SJSA1 (cell line): Measurements from ENCODE around the gene TFPT. TPM values are rescaled to one million over a fixed set of nuclear protein-coding genes. Genes with fewer than 3 reads are reported as not detected.

Experiments used
- total RNA-seq: library from RNA; depleted of rRNA; stranded (reverse); fragments of >200 nt; shearing (Covaris generic); gene quantifications from 2 replicates; pipeline ENCODE4 v1.2.3, GENCODE V29; 2014; rRNA removed

Gene TFPT
- total RNA-seq, 1 experiment from 2014 or later, result 31.7 TPM

Other genes with a start within 250 kb of the TFPT start
- 35.7 and 39.7 TPM in 2 replicates for gene MYADM, start 247.8 kb downstream of the TFPT start, total RNA-seq
- gene PRKCG, start 233.5 kb downstream of the TFPT start, total RNA-seq, result not detected in 2 replicates
- gene CACNG7, start 206.4 kb downstream of the TFPT start, total RNA-seq, result not detected in 2 replicates
- gene CACNG8, start 152.7 kb downstream of the TFPT start, total RNA-seq, result not detected in 2 replicates
- 0.11 TPM in 1 of 2 replicates, not detected in the other for gene CACNG6, start 124.0 kb downstream of the TFPT start, total RNA-seq
- gene VSTM1, start 51.8 kb downstream of the TFPT start, total RNA-seq, result not detected in 2 replicates
- not detected in 2 replicates for gene TARM1, start 34.3 kb downstream of the TFPT start, total RNA-seq
- not detected in 2 replicates for gene OSCAR, start 14.9 kb downstream of the TFPT start, total RNA-seq
- 24.2 and 51.7 TPM in 2 replicates for gene NDUFA3, start 12.8 kb downstream of the TFPT start, total RNA-seq
- gene PRPF31, start 97 bp upstream of the TFPT start, total RNA-seq, result 70.6 and 79.9 TPM in 2 replicates
- gene CNOT3, start 22.1 kb upstream of the TFPT start, total RNA-seq, result 13.9 and 14.2 TPM in 2 replicates
- gene LENG1, start 44.1 kb upstream of the TFPT start, total RNA-seq, result 15.8 and 18.9 TPM in 2 replicates
- 0.11 TPM in 1 of 2 replicates, not detected in the other for gene TMC4, start 57.5 kb upstream of the TFPT start, total RNA-seq
- 97.7 and 118 TPM in 2 replicates for gene MBOAT7, start 73.9 kb upstream of the TFPT start, total RNA-seq
- gene TSEN34, start 75.7 kb upstream of the TFPT start, total RNA-seq, result 85.4 and 106 TPM in 2 replicates
- 1,209 and 2,142 TPM in 2 replicates for gene RPS9, start 85.2 kb upstream of the TFPT start, total RNA-seq
- not detected in 2 replicates for gene LILRB3, start 107.3 kb upstream of the TFPT start, total RNA-seq
- not detected in 2 replicates for gene LILRA6, start 127.1 kb upstream of the TFPT start, total RNA-seq
- gene LILRB5, start 141.6 kb upstream of the TFPT start, total RNA-seq, result not detected in 2 replicates
- not detected in 2 replicates for gene LILRB2, start 165.5 kb upstream of the TFPT start, total RNA-seq
- gene LILRA5, start 197.5 kb upstream of the TFPT start, total RNA-seq, result not detected in 2 replicates
- not detected in 2 replicates for gene LILRA4, start 223.5 kb upstream of the TFPT start, total RNA-seq
- gene LAIR1, start 249.3 kb upstream of the TFPT start, total RNA-seq, result not detected in 2 replicates